Vein endothelial cell (primary cell): Measurements from ENCODE around the gene HOXD13. TPM values are rescaled to one million over a fixed set of nuclear protein-coding genes. Genes with fewer than 3 reads are reported as not detected.

Source experiments
- total RNA-seq: library from RNA; depleted of rRNA; stranded (reverse); fragments of >200 nt; gene quantifications from 2 replicates; pipeline ENCODE4 v1.2.3, GENCODE V29; 2012

The HOXD13 gene
- total RNA-seq, result not detected in 2 replicates

DNA sequence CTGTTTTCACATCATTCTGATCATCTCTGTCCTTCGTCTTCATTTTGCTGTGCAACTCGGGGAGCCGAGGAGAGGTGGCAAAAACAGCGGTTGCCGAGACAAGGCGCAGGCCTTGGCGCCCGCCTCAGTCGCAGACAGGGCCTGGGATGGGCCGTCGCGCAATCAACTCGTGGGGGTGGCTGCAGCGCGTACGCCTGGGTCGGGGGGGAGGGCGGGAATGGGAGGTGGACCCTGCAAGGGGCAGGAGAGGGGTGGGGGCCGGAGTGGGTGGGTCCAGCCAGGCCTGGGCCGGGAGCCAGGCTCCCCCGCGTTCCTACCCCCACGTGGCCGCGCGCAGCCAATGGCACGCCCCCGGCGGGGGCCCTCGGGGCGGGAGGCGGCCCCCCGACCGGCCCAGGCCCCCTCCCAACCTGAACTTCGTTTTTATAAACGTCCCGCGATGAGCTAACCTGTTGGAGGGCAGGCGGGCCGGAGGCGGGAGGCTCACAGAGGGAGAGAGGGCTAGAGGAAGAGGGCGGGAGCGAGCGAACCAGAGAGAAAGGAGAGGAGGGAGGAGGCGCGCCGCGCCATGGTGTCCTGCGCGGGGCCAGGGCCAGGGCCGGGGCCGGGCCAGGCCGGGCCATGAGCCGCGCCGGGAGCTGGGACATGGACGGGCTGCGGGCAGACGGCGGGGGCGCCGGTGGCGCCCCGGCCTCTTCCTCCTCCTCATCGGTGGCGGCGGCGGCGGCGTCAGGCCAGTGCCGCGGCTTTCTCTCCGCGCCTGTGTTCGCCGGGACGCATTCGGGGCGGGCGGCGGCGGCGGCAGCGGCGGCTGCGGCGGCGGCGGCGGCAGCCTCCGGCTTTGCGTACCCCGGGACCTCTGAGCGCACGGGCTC, at the start of gene HOXD13:
Gene HOXD13 (plus strand): TSS at position 452 of the 875 bp plus-strand sequence. CDS start 170 bp downstream, at position 622.

DNA sequence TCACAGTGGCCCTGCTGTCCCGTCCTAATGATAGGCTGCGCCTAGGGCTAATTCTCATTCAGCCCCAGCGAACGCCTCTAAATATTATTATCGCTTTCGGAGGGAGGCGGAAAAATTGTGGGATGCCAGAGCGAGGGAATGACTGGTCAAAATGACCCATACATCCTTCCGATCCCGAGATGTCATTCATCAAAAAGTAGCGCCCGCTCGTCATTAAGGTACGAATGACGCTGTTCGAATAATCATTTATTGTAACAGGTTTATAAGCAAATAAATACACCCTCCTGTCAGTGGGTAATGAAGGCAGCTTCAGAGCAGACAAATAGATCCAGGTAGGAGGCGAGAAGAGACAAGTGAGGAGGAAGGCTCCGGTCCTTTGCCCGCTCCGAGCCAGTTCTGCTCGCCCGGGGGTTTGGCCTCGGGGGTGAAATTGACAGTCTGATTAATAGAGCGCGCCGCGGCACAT, 8.7 kb upstream of the HOXD13 start, which contains the start of gene EVX2:
Gene EVX2 (minus strand): TSS at position 167 of the 466 bp plus-strand sequence. CDS start 186 bp downstream, outside the sequence.

DNA sequence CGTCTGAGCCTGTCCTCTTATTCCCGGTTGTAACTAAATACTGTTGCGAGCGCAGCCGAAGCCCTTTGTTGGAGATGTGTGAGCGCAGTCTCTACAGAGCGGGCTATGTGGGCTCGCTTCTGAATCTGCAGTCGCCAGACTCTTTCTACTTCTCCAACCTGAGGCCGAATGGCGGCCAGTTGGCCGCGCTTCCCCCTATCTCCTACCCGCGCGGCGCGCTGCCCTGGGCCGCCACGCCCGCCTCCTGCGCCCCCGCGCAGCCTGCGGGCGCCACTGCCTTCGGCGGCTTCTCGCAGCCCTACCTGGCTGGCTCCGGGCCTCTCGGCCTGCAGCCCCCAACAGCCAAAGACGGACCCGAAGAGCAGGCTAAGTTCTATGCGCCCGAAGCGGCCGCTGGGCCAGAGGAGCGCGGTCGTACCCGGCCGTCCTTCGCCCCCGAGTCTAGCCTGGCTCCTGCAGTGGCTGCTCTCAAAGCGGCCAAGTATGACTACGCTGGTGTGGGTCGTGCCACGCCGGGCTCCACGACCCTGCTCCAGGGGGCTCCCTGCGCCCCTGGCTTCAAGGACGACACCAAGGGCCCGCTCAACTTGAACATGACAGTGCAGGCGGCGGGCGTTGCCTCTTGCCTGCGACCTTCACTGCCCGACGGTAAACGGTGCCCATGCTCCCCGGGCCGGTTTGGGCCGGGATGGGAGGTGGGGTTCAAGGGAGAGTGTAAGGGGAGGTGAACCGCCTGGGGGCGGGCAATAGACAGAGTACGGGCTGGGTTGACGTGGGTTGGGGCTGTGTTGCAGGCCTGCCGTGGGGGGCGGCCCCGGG, 7.4 kb downstream of the HOXD13 start, which contains the start of gene HOXD12:
Gene HOXD12 (plus strand): TSS at position 68 of the 819 bp plus-strand sequence. CDS start 7 bp downstream, at position 75.

DNA sequence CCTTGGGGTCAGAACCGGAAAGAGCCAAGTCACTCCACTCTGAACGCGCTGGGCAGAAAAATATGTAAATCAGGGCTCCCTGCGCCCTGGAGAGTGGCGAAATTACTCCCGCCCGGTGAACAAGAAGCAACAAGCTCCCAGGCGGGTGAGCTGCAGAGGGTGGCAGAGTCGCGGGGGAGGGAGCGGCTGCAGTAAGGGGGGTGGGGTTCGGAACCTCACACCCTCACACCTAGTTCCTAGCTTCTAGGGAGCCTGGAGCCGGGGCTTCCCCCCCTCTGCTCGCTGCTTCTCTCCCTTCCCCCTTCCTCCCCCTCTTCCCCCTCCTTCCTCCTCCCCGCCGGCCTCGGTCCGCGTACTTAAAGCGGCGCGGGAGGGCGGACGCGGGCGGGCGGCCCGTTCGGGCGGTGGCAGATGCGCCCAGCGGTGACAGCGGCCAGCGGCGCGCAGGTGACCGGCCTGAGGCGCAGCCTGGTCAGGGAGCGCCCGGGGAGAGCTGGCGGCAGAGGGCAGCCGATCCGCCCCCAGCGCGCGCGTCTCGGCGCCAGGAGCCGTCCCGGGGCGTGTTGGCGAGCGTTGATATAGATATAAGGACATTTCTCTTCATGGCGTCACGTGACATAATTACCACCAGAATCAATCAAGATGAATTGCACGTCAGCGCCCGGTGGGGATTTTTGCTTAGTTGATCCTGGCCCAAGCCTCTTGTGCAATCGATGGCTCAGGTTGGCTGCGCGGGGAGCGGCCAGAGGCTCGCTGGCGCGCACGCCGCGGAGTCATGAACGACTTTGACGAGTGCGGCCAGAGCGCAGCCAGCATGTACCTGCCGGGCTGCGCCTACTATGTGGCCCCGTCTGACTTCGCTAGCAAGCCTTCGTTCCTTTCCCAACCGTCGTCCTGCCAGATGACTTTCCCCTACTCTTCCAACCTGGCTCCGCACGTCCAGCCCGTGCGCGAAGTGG, 14.3 kb downstream of the HOXD13 start, which contains the start of gene HOXD11:
Gene HOXD11 (plus strand): TSS at position 700 of the 959 bp plus-strand sequence. CDS start 76 bp downstream, at position 776.

DNA sequence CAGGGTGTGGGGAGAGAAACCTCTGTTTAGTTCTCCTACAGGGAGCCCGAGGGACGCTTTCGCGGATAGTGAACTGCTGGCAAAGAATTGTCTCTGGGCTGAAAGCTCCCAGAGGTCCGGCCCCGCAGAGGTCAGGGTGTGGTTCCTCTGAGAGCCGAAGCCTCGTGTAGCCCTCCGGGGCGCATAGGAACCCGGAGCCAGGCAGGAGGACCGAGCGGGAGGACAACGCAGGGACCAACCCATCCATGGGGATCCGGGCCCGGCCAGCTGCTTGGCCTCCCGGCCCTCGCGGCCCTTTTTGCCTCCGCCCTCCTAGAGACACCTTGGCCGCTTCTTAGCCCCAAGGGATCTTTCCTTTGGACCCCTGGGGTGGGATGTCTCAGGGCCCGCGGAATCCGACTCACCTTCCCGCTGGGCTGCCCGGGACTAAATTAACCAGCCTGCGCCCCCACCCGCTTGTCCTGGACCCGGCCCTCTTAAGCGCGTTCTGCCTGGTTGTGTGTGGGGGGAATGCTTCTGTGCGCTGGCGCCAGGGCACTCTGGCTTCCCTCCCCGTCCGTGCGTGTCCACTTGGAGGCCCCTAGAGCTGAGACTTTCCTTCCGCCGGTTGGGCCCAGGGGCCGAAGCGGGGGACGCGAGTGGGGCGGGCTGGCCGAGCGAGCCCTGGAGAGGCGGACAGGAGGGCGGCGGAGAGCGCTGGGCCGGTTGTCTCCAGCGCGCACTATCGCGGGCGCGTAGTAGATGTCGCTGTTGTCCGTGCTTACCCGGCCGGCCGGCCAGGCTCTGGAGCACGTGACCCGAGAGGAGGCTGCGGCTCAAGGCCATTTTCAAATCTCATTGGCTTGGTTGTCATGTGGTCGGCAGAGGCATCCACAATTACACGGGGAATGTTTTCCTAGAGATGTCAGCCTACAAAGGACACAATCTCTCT, 23.6 kb downstream of the HOXD13 start, which contains the start of gene HOXD10:
Gene HOXD10 (plus strand): TSS at position 896 of the 931 bp plus-strand sequence. CDS start 56 bp downstream, outside the sequence.

DNA sequence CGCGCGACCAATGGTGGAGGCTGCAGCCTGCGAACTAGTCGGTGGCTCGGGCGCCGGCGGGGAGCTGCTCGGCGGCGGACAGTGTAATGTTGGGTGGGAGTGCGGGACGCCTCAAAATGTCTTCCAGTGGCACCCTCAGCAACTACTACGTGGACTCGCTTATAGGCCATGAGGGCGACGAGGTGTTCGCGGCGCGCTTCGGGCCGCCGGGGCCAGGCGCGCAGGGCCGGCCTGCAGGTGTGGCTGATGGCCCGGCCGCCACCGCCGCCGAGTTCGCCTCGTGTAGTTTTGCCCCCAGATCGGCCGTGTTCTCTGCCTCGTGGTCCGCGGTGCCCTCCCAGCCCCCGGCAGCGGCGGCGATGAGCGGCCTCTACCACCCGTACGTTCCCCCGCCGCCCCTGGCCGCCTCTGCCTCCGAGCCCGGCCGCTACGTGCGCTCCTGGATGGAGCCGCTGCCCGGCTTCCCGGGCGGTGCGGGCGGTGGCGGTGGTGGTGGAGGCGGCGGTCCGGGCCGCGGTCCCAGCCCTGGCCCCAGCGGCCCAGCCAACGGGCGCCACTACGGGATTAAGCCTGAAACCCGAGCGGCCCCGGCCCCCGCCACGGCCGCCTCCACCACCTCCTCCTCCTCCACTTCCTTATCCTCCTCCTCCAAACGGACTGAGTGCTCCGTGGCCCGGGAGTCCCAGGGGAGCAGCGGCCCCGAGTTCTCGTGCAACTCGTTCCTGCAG, 30.3 kb downstream of the HOXD13 start, which contains the start of gene HOXD9:
Gene HOXD9 (plus strand): TSS at position 37 of the 728 bp plus-strand sequence. CDS start 50 bp downstream, at position 87.

DNA sequence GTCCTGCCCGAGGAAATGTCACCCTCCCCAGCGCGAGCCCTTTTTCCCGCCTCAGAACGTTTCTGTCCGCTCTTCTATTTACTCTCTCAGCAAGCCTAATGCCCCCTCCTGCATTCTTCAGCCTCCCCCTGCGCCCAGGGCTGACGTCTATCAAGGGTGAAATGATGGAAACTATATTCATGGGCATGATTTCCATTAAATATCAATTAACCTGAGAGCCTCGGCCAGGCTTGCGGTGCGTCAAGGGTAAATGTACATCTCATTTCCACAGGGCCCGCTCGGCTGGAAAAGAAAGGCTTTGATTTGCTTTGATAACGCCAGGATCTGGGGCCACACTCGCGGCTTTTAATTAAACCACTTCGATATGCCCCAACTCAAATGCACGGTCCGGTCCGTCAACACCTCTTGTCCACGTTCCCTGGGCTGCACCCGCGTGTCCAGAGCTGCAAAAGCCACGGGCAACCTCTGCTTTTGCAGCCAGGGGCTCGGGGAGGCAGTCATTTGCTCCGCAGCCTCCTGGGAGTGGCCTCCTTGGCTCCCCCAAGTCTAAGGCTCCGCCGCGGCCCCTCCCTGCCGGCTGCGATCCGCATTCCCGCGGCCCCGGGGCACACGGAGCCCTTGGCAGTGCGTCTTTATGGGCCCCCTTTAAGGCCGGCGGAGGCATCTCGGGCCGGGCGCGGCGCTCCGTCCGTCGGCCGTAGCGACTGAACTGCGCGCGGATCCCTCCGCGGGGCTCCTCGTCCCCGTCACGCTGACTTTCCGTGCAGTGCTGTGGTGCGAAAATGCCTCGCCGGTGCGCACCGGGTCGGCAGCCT, 36.7 kb downstream of the HOXD13 start, which contains the start of gene HOXD8:
Gene HOXD8 (plus strand): TSS at position 724 of the 815 bp plus-strand sequence. CDS start 662 bp downstream, outside the sequence.

Other genes with a start within 250 kb of the HOXD13 start
- gene LNPK, start 90.5 kb upstream of the HOXD13 start, total RNA-seq, result 14.1 and 27.8 TPM in 2 replicates
- gene EVX2, start 8.8 kb upstream of the HOXD13 start, total RNA-seq, result not detected in 2 replicates
- gene HOXD12, start 7.1 kb downstream of the HOXD13 start, total RNA-seq, result not detected in 2 replicates
- not detected in 2 replicates for gene HOXD11, start 14.6 kb downstream of the HOXD13 start, total RNA-seq
- 2.2 and 2.3 TPM in 2 replicates for gene HOXD10, start 24.1 kb downstream of the HOXD13 start, total RNA-seq
- gene HOXD9, start 30.0 kb downstream of the HOXD13 start, total RNA-seq, result 11.7 and 22.5 TPM in 2 replicates
- 22.1 and 24.8 TPM in 2 replicates for gene HOXD8, start 37.0 kb downstream of the HOXD13 start, total RNA-seq
- gene HOXD4, start 58.8 kb downstream of the HOXD13 start, total RNA-seq, result 7.8 and 9.4 TPM in 2 replicates
- 13.4 and 18.0 TPM in 2 replicates for gene HOXD3, start 64.6 kb downstream of the HOXD13 start, total RNA-seq
- 16.6 and 26.8 TPM in 2 replicates for gene HOXD1, start 95.9 kb downstream of the HOXD13 start, total RNA-seq
- gene MTX2, start 176.7 kb downstream of the HOXD13 start, total RNA-seq, result 25.5 and 26.3 TPM in 2 replicates